NCI-H2029 (cell line): ENCODE data around the gene CD83.

Experiments used
- DNase-seq: peaks from one replicate; lab custom pipeline; 2025; lab: John Stamatoyannopoulos, UW

The CD83 gene

GRCh38 chr6:14091339-14091978, 26.1 kb upstream of the CD83 start:
- DNase-seq: no peak

DNA sequence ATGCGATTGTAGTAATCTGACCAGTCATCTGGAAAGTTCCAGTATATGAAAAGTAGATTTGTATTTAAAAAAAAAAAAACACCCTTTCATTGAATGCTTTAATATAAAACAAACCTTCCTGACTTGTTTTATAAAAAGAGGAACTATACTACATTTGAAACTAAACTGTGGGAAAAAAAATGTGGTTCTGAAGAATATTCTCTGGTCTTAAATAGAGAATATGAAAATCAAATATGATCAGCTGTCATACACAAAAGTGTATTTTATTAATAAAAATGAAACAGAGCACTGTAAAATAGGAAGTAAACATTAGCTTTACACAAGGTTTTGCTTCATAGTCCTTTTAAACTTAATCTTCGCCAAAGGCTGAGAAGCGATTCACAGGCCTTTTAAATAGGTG, 25.3 kb upstream of the CD83 start:
- no peak for DNase-seq

- DNase-seq: peak; percentile 68
These were observed 24.5 kb upstream of the CD83 start for GRCh38 chr6:14092838-14093789.

- DNase-seq: no peak
These were observed 22.9 kb upstream of the CD83 start for GRCh38 chr6:14094721-14095120.

DNA sequence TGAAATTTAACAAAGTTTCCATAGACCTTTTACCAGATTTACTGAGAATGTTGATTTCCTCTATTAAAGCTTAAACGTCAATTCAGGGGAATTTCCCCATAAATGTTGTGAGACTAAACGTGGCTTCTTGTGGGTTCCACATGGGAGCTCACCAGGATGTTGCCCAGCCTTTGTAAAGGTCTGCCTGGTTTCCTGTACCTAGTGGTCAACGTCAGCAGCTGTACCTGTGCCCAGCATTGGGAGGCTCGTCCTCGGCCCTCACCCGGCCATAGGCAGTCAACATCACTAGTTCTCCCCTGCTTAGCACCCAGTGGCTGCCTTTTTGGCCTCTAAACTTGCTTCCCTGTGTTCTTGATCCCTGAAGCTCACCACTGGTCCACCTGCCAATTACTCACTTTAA, 22.1 kb upstream of the CD83 start:
- DNase-seq: no peak

- DNase-seq: peak; percentile 54
These were observed 17.4 kb upstream of the CD83 start for GRCh38 chr6:14100138-14100537.

DNA sequence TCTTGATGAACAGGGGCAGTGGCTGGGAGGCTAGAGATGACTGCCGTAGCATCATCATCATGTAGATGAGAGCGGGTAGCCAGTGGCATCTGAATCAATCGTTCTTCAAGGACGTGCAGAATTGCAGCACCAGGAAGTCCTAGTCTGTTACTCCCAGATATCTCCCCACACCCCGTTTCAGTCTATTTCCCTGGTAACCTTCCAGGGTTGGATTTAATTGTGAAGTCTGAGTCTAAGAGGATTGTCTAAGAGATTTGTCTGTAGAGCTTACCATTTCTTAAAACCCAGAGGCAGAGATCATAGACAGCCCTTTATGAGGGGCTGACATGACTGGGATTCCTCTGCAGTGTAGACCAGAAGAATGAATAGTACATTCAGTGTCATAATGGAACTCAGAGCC, 16.6 kb upstream of the CD83 start:
- DNase-seq: no peak

- DNase-seq: no peak
These were observed 15.2 kb upstream of the CD83 start for GRCh38 chr6:14102383-14102782.

DNA sequence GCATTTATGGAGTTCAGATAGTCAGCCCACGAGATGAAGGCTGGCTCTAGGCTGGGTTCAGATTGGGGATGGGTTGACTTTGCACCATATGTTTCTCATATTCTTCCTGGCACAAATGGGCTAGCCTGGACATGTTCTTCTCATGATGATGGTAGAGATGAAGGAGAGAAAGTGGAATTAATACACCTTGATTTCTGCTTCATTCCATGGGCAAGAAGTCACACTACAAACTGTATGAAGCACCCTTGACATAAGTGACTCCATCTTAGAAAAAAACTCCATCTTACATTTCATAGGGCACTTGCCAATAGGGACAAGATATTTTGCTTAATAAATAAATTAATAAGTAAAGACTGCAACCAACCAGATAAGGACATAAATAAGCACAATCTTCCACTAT, 12.0 kb upstream of the CD83 start:
- no peak for DNase-seq

DNA sequence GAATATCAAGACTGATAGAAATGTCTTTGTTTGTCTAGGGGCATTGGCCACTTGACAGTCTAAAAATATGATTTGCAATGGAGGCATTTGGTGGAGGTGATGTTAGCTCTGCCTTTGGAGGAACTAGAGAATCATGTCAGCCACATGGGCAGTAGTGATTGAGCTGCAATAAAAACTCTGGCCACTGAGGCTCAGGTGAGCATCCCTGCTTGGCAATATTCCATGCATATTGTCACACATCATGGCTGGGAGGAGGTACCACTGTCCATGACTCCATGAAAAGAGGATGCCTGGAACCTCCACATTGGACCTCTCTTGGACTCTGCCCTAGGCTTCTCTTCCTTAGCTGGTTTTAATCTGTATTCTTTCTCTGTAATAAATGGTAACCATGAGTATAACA, 10.6 kb upstream of the CD83 start:
- DNase-seq: no peak

GRCh38 chr6:14107711-14108494, 9.7 kb upstream of the CD83 start:
- no peak for DNase-seq

DNA sequence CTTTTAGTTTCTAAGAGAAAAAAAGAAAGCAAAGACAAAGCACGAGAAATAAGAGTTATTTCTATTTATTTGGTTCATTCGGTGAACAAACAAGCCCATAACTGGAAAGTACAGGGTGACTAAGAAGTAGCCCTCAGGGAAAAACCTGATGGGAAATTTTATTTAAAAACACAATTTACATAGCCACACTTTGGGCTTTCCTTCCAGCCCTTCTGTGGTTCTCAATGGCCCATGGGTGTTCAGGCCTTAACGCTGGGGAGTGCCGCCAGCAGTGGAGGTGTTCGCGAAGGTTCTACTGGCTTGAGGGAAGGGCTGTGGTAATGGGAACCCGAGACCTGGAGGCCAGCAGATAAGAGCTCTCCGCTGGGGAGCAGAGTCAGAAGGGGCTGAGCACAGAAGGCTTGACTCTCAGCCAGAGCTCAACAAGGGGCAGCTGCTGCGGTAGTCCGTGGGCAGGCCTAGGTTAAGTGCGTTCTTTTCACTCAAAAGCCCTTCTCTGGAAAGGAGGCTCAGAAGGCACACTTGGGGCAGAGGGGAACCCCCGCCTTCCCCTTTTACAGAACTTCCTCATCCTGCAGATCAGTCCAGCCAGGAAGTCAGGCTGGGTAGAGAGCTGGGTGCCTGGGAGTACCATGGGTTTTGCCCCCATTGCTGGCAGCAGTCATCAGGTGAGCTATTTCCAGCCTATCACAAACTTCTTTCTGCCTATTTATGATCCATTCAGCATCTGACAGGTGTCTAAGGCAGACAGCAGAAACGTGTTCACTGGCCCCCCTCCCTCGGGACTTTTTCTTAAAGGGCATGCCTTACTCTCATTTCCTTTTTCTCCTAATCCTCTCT, 8.8 kb upstream of the CD83 start:
- DNase-seq: peak; percentile 89

DNA sequence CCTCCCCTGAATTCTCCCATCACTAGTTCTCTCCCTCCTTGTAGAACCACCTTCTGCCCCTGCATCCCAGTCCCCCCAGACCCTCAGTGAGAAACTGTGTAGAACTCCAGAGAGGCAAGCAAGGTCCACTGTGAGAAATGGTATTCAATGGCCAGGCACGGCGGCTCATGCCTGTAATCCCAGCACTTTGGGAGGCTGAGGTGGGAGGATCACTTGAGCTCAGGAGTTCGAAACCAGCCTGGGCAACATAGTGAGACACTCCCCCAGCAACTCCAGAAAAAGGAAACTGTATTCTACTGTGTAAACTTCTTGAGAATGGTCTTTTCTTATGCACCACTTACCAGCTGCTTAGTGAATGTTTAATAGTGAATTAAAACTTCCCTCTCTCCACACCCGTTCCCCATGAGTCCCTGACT, 8.2 kb upstream of the CD83 start:
- no peak for DNase-seq

DNA sequence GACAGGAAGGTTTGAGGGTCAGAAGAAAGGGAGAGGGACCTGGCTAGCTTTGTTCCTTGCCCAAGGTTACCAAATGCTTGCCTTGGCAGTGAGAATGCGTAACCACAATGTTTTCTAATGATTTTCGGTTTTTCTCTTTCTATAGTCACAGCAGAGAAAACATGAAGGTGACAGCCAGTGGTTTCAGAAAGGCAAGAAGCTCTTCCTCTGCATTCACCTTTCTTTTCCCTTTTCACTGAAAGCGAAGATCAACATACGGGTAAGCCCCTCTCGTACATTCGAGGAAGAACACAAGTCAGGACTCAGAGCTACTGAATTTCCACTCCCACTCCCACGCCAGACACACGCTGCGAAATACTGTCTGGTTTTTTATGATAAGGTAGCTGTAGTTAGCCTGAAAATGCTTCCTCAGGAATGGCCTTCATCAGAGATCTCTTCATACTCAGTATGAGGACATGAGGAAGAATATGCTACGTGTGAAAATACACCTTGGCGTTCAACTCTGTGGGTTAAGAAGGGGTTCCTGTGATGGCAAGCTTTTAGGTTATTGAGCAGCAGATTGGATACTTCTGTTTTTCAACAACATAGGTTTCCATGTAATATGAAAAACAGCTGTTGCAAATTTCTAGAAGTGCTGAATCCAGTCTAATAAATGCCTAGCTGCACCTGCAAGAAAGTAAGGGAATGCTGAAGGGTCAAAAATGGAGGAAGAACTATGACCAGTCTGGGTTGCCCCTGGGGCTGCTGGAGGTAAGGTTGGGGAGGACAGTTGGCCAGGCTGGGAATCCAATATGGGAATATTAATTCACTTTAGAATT, 7.4 kb upstream of the CD83 start:
- DNase-seq: no peak

GRCh38 chr6:14113976-14114375, 3.6 kb upstream of the CD83 start:
- DNase-seq: no peak

GRCh38 chr6:14118091-14118439, 493 bp downstream of the CD83 start:
- DNase-seq: no peak

- DNase-seq: no peak
These were observed 874 bp downstream of the CD83 start for GRCh38 chr6:14118446-14118845.

- no peak for DNase-seq
These were observed 2.2 kb downstream of the CD83 start for GRCh38 chr6:14119784-14120183.

DNA sequence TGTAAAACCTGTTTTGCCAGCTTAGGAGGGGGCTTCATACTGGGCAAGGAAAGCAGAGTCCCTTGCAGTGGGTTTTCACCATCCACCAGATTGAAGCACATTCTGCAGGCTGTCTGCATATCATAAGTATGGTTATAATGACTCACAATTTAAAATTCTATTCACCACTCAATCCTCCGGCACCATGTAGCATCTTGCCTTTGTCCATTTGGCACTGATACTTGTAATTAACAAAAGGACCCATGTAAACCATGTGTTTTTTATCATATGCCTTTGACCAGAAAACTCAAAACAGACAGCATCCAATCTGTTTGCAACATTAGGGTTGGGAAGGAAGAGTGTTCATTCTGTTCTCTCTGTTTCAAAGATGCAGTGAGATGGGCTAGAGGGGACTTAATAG, 3.0 kb downstream of the CD83 start:
- no peak for DNase-seq

GRCh38 chr6:14121936-14122344, 4.4 kb downstream of the CD83 start:
- DNase-seq: no peak
